GM21360 (cell line): ENCODE data around the gene MNAT1.

Experiments used
- ATAC-seq: cut with Tn5 transposase; IDR thresholded peaks from one replicate; pipeline ENCODE4 v1.9.1; 2021; ENCODE audit warnings: mild to moderate bottlenecking, moderate library complexity; ENCODE audit not compliant: unreplicated experiment

MNAT1 gene

GRCh38 chr14:61003571-61003970 lies 269.0 kb downstream of the MNAT1 start:
- no peak for ATAC-seq

GRCh38 chr14:61019537-61019936 lies 285.0 kb downstream of the MNAT1 start:
- no peak for ATAC-seq
